GM23338 (cell line): ENCODE measurements around the gene FAM227B. TPM values are rescaled to one million over a fixed set of nuclear protein-coding genes. Genes with fewer than 3 reads are reported as not detected.
A peak's percentile ranks its signal among the peaks of the same experiment; 100 is the strongest.

Source experiments
- ATAC-seq: fragments of 200-7000 bp; cut with Tn5 transposase; 3 replicates; pipeline ENCODE4 v1.9.1; 2020
- DNase-seq: peaks from one replicate; pipeline ENCODE4 v3.0.0-alpha.2; 2015; ENCODE audit warnings: low spot score
- H2AFZ ChIP-seq: fragments of 200-600 bp; sonication (generic); 2 replicates; pipeline ENCODE4 v1.8.0; 2016; ENCODE audit warnings: antibody characterized with exemption, mild to moderate bottlenecking, moderate library complexity
- H3F3A ChIP-seq: fragments of 200-600 bp; sonication (generic); replicated peaks from 2 replicates; pipeline ENCODE4 v1.8.0; 2017; ENCODE audit warnings: antibody characterized with exemption, mixed run types, low read depth
- H3K27ac ChIP-seq: fragments of 200-600 bp; sonication (generic); 2 replicates; pipeline ENCODE4 v1.6.1; 2016; ENCODE audit warnings: low read depth
- H3K27me3 ChIP-seq: fragments of 200-600 bp; sonication (generic); 2 replicates; pipeline ENCODE4 v1.8.0; 2016; ENCODE audit warnings: mild to moderate bottlenecking, mixed run types, moderate library complexity; ENCODE audit not compliant: insufficient read depth
- H3K36me3 ChIP-seq: fragments of 200-600 bp; sonication (generic); 2 replicates; pipeline ENCODE4 v1.8.0; 2016; ENCODE audit warnings: mild to moderate bottlenecking; ENCODE audit not compliant: insufficient read depth
- H3K4me1 ChIP-seq: fragments of 200-600 bp; sonication (generic); 2 replicates; pipeline ENCODE4 v1.8.0; 2016; ENCODE audit warnings: mild to moderate bottlenecking, moderate library complexity; ENCODE audit not compliant: insufficient read depth
- H3K4me2 ChIP-seq: fragments of 200-600 bp; sonication (generic); 2 replicates; pipeline ENCODE4 v1.7.1; 2017; ENCODE audit warnings: mixed run types
- H3K4me3 ChIP-seq: fragments of 200-600 bp; sonication (generic); 2 replicates; pipeline ENCODE4 v1.6.1; 2016; ENCODE audit warnings: mixed run types
- H3K79me2 ChIP-seq: fragments of 200-600 bp; sonication (generic); replicated peaks from 2 replicates; pipeline ENCODE4 v1.8.0; 2017; ENCODE audit warnings: mild to moderate bottlenecking; ENCODE audit not compliant: insufficient read depth
- H3K9me2 ChIP-seq: fragments of 200-600 bp; sonication (generic); 2 replicates; pipeline ENCODE4 v1.8.0; 2017; ENCODE audit not compliant: insufficient read depth
- H4K20me1 ChIP-seq: fragments of 200-600 bp; sonication (generic); replicated peaks from 2 replicates; pipeline ENCODE4 v1.8.0; 2017; ENCODE audit warnings: mild to moderate bottlenecking; ENCODE audit not compliant: insufficient read depth
- H3K27ac Mint-ChIP-seq: 2 replicates; pipeline ENCODE4 v1.8.0; 2020; ENCODE audit warnings: inconsistent platforms, mild to moderate bottlenecking, moderate library complexity, mixed read lengths
- H3K27me3 Mint-ChIP-seq: 3 replicates; pipeline ENCODE4 v1.8.0; 2022; ENCODE audit warnings: low read depth, mild to moderate bottlenecking, moderate library complexity, mixed read lengths, inconsistent platforms; ENCODE audit not compliant: insufficient read depth, poor library complexity
- H3K36me3 Mint-ChIP-seq: 3 replicates; pipeline ENCODE4 v1.8.0; 2021; ENCODE audit warnings: low read depth, mild to moderate bottlenecking, inconsistent platforms, moderate library complexity, mixed read lengths
- H3K4me1 Mint-ChIP-seq: 3 replicates; pipeline ENCODE4 v1.8.0; 2020; ENCODE audit warnings: mild to moderate bottlenecking, inconsistent platforms, mixed read lengths
- H3K4me3 Mint-ChIP-seq: 3 replicates; pipeline ENCODE4 v1.8.0; 2021; ENCODE audit warnings: moderate library complexity, mild to moderate bottlenecking, inconsistent platforms, mixed read lengths
- H3K9me3 Mint-ChIP-seq: 3 replicates; pipeline ENCODE4 v1.8.0; 2020; ENCODE audit warnings: moderate library complexity, mild to moderate bottlenecking, inconsistent platforms, mixed read lengths
- CREB1 ChIP-seq: fragments of 250-450 bp; sonication (Bioruptor Pico); IDR thresholded peaks from 2 replicates; pipeline ENCODE4 v1.5.0; 2020; ENCODE audit warnings: low read depth, mild to moderate bottlenecking, moderate library complexity
- EZH2 ChIP-seq: fragments of 200-600 bp; sonication (generic); IDR thresholded peaks from one replicate; pipeline ENCODE4 v1.8.0; 2017; ENCODE audit warnings: antibody characterized with exemption, mild to moderate bottlenecking, low read depth; ENCODE audit not compliant: unreplicated experiment
- EZH2phosphoT487 ChIP-seq: fragments of 200-600 bp; sonication (generic); IDR thresholded peaks from one replicate; pipeline ENCODE4 v1.8.1; 2018; ENCODE audit warnings: antibody characterized with exemption; ENCODE audit not compliant: unreplicated experiment
- JUNB ChIP-seq: IDR thresholded peaks from one replicate; pipeline ENCODE4 v1.6.1; 2016; ENCODE audit warnings: antibody characterized with exemption; ENCODE audit not compliant: unreplicated experiment
- NANOG ChIP-seq: IDR thresholded peaks from 2 replicates; pipeline ENCODE4 v1.6.1; 2016; ENCODE audit warnings: antibody characterized with exemption, borderline replicate concordance
- POLR2AphosphoS5 ChIP-seq: IDR thresholded peaks from 2 replicates; pipeline ENCODE4 v1.6.1; 2016; ENCODE audit warnings: antibody characterized with exemption, low read depth
- STAT1 ChIP-seq: IDR thresholded peaks from one replicate; pipeline ENCODE4 v1.6.1; 2016; ENCODE audit warnings: antibody characterized with exemption; ENCODE audit not compliant: unreplicated experiment
- ZNF114 ChIP-seq: fragments of 250-450 bp; sonication (Bioruptor Pico); IDR thresholded peaks from 2 replicates; pipeline ENCODE4 v1.5.0; 2020; ENCODE audit warnings: mild to moderate bottlenecking, moderate library complexity
- ZNF331 ChIP-seq: fragments of 250-450 bp; sonication (Bioruptor Pico); IDR thresholded peaks from 2 replicates; pipeline ENCODE4 v1.5.0; 2020; ENCODE audit warnings: low read depth, mild to moderate bottlenecking, moderate library complexity
- polyA plus RNA-seq: library from polyadenylated mRNA; unstranded; fragments of >200 nt; fragmentation: Nextera tagmentation; extraction: Ambion mirVana; gene quantifications from 2 replicates; pipeline ENCODE4 v1.2.1, GENCODE V29; 2016
- total RNA-seq: library from RNA; depleted of rRNA; stranded (reverse); fragments of >200 nt; shearing (Covaris generic); gene quantifications from 2 replicates; pipeline ENCODE4 v1.2.3, GENCODE V29; 2014
- TF ChIP-seq, protein P1 (sequence below): IDR thresholded peaks from one replicate; pipeline ENCODE4 v1.6.1; 2018; ENCODE audit warnings: antibody characterized with exemption; ENCODE audit not compliant: unreplicated experiment
- TF ChIP-seq, protein P2 (sequence below): fragments of 250-450 bp; sonication (Bioruptor Pico); IDR thresholded peaks from 2 replicates; pipeline ENCODE4 v1.5.0; 2020; ENCODE audit warnings: mild to moderate bottlenecking, moderate library complexity
- TF ChIP-seq, protein P3 (sequence below), 2 experiments: fragments of 200-600 bp in 1 of 2; sonication (generic) in 1 of 2; conservative IDR thresholded peaks; 2 replicates each; pipeline versions ENCODE4 v1.5.1 to v1.6.1; 2016 to 2017; ENCODE audit warnings: antibody characterized with exemption in 2 of 2, low read depth in 2 of 2, mild to moderate bottlenecking in 2 of 2, moderate library complexity in 1 of 2
- TF ChIP-seq, protein P4 (sequence below): IDR thresholded peaks from 2 replicates; pipeline ENCODE4 v1.6.1; 2016; ENCODE audit warnings: antibody characterized with exemption

The FAM227B gene
- total and polyA plus RNA-seq, 2 experiments from 2014 or later = 2.6 to 10.2 TPM

DNA sequence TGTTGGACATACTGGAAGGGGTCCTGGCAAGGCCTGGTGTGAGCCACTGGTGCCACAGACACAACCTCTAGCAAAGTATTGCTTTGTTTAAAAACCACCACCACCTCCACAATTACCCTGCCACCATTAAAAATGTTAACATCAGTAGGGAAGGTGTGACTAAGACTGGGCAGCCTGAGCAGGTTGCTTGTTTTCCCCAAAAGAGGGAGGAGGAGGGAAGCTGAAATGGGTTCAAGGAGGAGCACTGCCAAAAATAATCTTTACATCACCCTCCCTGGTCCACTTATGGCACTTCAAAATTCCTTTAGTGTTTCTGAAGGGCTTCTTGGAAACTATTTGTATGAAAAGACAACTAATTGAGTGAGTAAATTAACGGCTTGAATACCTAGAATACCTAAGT lies 297.4 kb downstream of the FAM227B start:
- Histone ChIP-seq H3K4me2 (peak overlapping the region; percentile 23; the same call in 1 of the 2 replicates), H3K27me3 (no peaks in the 10 kb centered on the region), H3K79me2 (no peaks in the 10 kb centered on the region), H3K4me3 (no peak overlapping the region), H3F3A (no peaks in the 10 kb centered on the region), H3K27ac (peak overlapping the region; percentile 62), H3K36me3 (no peaks in the 10 kb centered on the region), H3K4me1 (peaks cover 22% of the 10 kb centered on the region), H3K9me2 (no peaks in the 10 kb centered on the region), H4K20me1 (no peaks in the 10 kb centered on the region), H2AFZ (no peak overlapping the region)
- Mint-ChIP-seq H3K27ac (peak overlapping the region; percentile 82), H3K4me3 (peak overlapping the region; percentile 8; the same call in 1 of the 3 replicates), H3K9me3 (no peaks in the 10 kb centered on the region), H3K4me1 (peaks cover 36% of the 10 kb centered on the region), H3K36me3 (peaks cover 12% of the 10 kb centered on the region; the same call in 2 of the 3 replicates), H3K27me3 (peaks cover 2% of the 10 kb centered on the region)
- TF ChIP-seq ZNF114 (CRISPR knock-in tag) (no peak), EZH2 (no peak), STAT1 (no peak), NANOG (no peak), EZH2phosphoT487 (no peak), POLR2AphosphoS5 (no peak), ZNF331 (CRISPR knock-in tag) (no peak), JUNB (no peak), CREB1 (CRISPR knock-in tag) (no peak)
- TF ChIP-seq, protein P1, sequence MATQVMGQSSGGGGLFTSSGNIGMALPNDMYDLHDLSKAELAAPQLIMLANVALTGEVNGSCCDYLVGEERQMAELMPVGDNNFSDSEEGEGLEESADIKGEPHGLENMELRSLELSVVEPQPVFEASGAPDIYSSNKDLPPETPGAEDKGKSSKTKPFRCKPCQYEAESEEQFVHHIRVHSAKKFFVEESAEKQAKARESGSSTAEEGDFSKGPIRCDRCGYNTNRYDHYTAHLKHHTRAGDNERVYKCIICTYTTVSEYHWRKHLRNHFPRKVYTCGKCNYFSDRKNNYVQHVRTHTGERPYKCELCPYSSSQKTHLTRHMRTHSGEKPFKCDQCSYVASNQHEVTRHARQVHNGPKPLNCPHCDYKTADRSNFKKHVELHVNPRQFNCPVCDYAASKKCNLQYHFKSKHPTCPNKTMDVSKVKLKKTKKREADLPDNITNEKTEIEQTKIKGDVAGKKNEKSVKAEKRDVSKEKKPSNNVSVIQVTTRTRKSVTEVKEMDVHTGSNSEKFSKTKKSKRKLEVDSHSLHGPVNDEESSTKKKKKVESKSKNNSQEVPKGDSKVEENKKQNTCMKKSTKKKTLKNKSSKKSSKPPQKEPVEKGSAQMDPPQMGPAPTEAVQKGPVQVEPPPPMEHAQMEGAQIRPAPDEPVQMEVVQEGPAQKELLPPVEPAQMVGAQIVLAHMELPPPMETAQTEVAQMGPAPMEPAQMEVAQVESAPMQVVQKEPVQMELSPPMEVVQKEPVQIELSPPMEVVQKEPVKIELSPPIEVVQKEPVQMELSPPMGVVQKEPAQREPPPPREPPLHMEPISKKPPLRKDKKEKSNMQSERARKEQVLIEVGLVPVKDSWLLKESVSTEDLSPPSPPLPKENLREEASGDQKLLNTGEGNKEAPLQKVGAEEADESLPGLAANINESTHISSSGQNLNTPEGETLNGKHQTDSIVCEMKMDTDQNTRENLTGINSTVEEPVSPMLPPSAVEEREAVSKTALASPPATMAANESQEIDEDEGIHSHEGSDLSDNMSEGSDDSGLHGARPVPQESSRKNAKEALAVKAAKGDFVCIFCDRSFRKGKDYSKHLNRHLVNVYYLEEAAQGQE = no peak
- TF ChIP-seq, protein P2, sequence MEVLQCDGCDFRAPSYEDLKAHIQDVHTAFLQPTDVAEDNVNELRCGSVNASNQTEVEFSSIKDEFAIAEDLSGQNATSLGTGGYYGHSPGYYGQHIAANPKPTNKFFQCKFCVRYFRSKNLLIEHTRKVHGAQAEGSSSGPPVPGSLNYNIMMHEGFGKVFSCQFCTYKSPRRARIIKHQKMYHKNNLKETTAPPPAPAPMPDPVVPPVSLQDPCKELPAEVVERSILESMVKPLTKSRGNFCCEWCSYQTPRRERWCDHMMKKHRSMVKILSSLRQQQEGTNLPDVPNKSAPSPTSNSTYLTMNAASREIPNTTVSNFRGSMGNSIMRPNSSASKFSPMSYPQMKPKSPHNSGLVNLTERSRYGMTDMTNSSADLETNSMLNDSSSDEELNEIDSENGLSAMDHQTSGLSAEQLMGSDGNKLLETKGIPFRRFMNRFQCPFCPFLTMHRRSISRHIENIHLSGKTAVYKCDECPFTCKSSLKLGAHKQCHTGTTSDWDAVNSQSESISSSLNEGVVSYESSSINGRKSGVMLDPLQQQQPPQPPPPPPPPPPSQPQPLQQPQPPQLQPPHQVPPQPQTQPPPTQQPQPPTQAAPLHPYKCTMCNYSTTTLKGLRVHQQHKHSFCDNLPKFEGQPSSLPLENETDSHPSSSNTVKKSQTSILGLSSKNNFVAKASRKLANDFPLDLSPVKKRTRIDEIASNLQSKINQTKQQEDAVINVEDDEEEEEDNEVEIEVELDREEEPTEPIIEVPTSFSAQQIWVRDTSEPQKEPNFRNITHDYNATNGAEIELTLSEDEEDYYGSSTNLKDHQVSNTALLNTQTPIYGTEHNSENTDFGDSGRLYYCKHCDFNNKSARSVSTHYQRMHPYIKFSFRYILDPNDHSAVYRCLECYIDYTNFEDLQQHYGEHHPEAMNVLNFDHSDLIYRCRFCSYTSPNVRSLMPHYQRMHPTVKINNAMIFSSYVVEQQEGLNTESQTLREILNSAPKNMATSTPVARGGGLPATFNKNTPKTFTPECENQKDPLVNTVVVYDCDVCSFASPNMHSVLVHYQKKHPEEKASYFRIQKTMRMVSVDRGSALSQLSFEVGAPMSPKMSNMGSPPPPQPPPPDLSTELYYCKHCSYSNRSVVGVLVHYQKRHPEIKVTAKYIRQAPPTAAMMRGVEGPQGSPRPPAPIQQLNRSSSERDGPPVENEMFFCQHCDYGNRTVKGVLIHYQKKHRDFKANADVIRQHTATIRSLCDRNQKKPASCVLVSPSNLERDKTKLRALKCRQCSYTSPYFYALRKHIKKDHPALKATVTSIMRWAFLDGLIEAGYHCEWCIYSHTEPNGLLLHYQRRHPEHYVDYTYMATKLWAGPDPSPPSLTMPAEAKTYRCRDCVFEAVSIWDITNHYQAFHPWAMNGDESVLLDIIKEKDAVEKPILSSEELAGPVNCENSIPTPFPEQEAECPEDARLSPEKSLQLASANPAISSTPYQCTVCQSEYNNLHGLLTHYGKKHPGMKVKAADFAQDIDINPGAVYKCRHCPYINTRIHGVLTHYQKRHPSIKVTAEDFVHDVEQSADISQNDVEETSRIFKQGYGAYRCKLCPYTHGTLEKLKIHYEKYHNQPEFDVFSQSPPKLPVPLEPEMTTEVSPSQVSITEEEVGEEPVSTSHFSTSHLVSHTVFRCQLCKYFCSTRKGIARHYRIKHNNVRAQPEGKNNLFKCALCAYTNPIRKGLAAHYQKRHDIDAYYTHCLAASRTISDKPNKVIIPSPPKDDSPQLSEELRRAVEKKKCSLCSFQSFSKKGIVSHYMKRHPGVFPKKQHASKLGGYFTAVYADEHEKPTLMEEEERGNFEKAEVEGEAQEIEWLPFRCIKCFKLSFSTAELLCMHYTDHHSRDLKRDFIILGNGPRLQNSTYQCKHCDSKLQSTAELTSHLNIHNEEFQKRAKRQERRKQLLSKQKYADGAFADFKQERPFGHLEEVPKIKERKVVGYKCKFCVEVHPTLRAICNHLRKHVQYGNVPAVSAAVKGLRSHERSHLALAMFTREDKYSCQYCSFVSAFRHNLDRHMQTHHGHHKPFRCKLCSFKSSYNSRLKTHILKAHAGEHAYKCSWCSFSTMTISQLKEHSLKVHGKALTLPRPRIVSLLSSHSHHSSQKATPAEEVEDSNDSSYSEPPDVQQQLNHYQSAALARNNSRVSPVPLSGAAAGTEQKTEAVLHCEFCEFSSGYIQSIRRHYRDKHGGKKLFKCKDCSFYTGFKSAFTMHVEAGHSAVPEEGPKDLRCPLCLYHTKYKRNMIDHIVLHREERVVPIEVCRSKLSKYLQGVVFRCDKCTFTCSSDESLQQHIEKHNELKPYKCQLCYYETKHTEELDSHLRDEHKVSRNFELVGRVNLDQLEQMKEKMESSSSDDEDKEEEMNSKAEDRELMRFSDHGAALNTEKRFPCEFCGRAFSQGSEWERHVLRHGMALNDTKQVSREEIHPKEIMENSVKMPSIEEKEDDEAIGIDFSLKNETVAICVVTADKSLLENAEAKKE (CRISPR knock-in tag) = no peak
- TF ChIP-seq, protein P3, sequence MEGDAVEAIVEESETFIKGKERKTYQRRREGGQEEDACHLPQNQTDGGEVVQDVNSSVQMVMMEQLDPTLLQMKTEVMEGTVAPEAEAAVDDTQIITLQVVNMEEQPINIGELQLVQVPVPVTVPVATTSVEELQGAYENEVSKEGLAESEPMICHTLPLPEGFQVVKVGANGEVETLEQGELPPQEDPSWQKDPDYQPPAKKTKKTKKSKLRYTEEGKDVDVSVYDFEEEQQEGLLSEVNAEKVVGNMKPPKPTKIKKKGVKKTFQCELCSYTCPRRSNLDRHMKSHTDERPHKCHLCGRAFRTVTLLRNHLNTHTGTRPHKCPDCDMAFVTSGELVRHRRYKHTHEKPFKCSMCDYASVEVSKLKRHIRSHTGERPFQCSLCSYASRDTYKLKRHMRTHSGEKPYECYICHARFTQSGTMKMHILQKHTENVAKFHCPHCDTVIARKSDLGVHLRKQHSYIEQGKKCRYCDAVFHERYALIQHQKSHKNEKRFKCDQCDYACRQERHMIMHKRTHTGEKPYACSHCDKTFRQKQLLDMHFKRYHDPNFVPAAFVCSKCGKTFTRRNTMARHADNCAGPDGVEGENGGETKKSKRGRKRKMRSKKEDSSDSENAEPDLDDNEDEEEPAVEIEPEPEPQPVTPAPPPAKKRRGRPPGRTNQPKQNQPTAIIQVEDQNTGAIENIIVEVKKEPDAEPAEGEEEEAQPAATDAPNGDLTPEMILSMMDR (conservative IDR thresholded peaks at IDR 0.05; ENCODE audit: low read depth in 2 of 2) = no peak
- TF ChIP-seq, protein P4, sequence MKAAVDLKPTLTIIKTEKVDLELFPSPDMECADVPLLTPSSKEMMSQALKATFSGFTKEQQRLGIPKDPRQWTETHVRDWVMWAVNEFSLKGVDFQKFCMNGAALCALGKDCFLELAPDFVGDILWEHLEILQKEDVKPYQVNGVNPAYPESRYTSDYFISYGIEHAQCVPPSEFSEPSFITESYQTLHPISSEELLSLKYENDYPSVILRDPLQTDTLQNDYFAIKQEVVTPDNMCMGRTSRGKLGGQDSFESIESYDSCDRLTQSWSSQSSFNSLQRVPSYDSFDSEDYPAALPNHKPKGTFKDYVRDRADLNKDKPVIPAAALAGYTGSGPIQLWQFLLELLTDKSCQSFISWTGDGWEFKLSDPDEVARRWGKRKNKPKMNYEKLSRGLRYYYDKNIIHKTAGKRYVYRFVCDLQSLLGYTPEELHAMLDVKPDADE = no peak
- ATAC-seq (no peak), DNase-seq (no peak)
